HUES64 (cell line): ENCODE results near the gene STKLD1.
"Not testable (repeated sequence)": the region's sequence is repeated elsewhere in the genome, so short reads cannot be mapped to it uniquely, and the experiment has no call there.

ENCODE experiments used
- H3K27ac ChIP-seq: 2 replicates; pipeline ENCODE4 v1.7.0; 2013; ENCODE audit warnings: low read depth, low read length, inconsistent platforms
- H3K27me3 ChIP-seq: 2 replicates; pipeline ENCODE4 v1.6.1; 2013; ENCODE audit warnings: mild to moderate bottlenecking, low read length; ENCODE audit not compliant: insufficient read depth
- H3K36me3 ChIP-seq: 2 replicates; pipeline ENCODE4 v1.6.1; 2013; ENCODE audit warnings: mild to moderate bottlenecking, low read length; ENCODE audit not compliant: insufficient read depth
- H3K4me1 ChIP-seq: 2 replicates; pipeline ENCODE4 v1.6.1; 2013; ENCODE audit warnings: mild to moderate bottlenecking, low read length, moderate library complexity; ENCODE audit not compliant: insufficient read depth
- H3K4me3 ChIP-seq: 2 replicates; pipeline ENCODE4 v1.5.1; 2013; ENCODE audit warnings: mild to moderate bottlenecking, low read length, moderate library complexity
- H3K9ac ChIP-seq: 2 replicates; pipeline ENCODE4 v1.6.1; 2013; ENCODE audit warnings: mild to moderate bottlenecking, low read depth, low read length
- H3K9me3 ChIP-seq: 2 replicates; pipeline ENCODE4 v1.6.1; 2013; ENCODE audit warnings: low read depth, low read length; ENCODE audit not compliant: insufficient read depth
- WGBS: fragments of 150-250, 120-280 bp; methylation state at CpG from one replicate; pipeline ENCODE4 v1.1.7; 2013; ENCODE audit warnings: missing lambda C conversion rate; 5-methylcytosine and 5-hydroxymethylcytosine counted together

Gene STKLD1

GRCh38 chr9:133436681-133437080 lies 60.5 kb downstream of the STKLD1 start:
- Histone ChIP-seq H3K9me3 (no peaks in the 10 kb centered on the region), H3K27me3 (no peaks in the 10 kb centered on the region), H3K9ac (no peak overlapping the region), H3K27ac (no peak overlapping the region), H3K4me1 (no peaks in the 10 kb centered on the region), H3K4me3 (no peak overlapping the region), H3K36me3 (no peaks in the 10 kb centered on the region)
- 87% methylated on average over 16 of the region's 16 CpGs for WGBS

GRCh38 chr9:133437753-133438531 lies 61.8 kb downstream of the STKLD1 start:
- no peaks in the 10 kb centered on the region for H3K4me1 ChIP-seq
- H3K27ac ChIP-seq, result no peak overlapping the region
- no peaks in the 10 kb centered on the region for H3K36me3 ChIP-seq
- H3K9me3 ChIP-seq, result no peaks in the 10 kb centered on the region
- H3K4me3 ChIP-seq, result no peak overlapping the region
- no peaks in the 10 kb centered on the region for H3K27me3 ChIP-seq
- H3K9ac ChIP-seq, result no peak overlapping the region
- 92% methylated on average over 20 of the region's 20 CpGs for WGBS

DNA sequence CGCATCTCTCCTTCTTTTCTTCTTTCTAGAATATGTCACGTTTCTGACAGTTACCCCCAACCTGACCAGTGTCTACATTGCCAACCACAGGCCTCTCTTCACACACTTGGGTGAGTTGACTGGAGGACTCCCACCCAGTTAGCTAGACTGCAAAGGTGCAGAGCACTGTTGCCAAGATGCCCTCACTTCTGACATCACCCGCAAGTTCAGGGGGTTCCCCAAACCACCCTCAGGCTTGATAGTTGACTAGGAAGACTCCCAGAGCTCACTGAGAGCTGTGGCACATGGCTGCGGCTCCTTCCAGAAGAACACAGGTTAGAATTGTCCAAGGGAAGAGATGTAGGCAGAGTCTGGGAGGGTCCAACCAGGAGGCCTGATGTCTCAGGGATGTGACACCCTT lies 63.2 kb downstream of the STKLD1 start:
- H3K4me3 ChIP-seq, result no peak overlapping the region
- H3K27me3 ChIP-seq, result no peaks in the 10 kb centered on the region
- no peaks in the 10 kb centered on the region for H3K36me3 ChIP-seq
- no peaks in the 10 kb centered on the region for H3K9me3 ChIP-seq
- WGBS, result 62% methylated on average over 3 of the region's 4 CpGs
- no peak overlapping the region for H3K27ac ChIP-seq
- no peaks in the 10 kb centered on the region for H3K4me1 ChIP-seq
- H3K9ac ChIP-seq, result no peak overlapping the region

DNA sequence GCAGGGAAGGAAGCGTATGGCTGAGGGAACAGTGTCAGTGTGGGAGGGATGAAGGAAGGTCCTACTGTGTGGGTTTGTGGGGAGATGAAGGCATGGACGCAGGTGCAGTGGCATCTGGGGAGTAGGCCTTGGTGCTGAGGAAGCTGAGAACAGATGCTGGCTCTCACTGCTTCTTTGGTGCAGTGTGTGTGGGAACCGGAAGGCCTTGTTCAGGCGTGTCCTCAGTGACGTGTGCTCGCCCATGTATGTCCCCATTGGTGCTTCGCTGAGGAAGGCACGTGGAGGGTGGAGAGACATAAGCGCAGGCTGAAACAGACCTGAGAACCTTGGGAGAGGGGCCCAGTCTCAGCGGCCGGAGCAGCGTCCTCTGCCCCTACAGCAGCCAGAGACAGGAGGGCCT lies 64.7 kb downstream of the STKLD1 start:
- 93% methylated on average over 12 of the region's 12 CpGs for WGBS
- Histone ChIP-seq H3K4me1 (no peaks in the 10 kb centered on the region), H3K27ac (no peak overlapping the region)

DNA sequence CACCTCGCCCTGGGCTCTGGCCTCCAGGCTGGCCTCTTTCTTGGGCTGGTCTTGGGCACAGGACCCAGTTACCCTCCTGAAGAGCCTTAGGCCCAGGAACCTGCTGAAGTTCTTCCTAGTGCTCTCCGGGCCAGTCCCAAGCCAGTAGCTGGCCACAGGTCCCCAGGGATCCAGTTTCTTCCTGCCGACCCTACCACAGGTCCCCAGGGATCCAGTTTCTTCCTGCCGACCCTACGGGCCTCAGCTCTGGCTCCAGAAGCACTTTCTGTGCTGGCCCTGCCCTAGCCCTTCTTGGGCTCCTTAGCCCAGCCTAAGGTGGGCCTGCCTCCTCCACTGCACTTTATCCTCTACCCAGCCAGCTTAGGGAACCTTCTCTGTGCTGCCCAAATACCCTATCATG lies 65.4 kb downstream of the STKLD1 start:
- Histone ChIP-seq H3K4me1 (no peaks in the 10 kb centered on the region), H3K27me3 (no peaks in the 10 kb centered on the region), H3K27ac (no peak overlapping the region), H3K4me3 (no peak overlapping the region), H3K9ac (no peak overlapping the region), H3K36me3 (no peaks in the 10 kb centered on the region), H3K9me3 (no peaks in the 10 kb centered on the region)
- WGBS, result 87% methylated on average over 5 of the region's 5 CpGs

More for the DNA sequence above, 64.7 kb downstream of the STKLD1 start:
- H3K27me3 ChIP-seq, result no peaks in the 10 kb centered on the region
- no peaks in the 10 kb centered on the region for H3K9me3 ChIP-seq
- no peak overlapping the region for H3K9ac ChIP-seq
- no peaks in the 10 kb centered on the region for H3K36me3 ChIP-seq
- H3K4me3 ChIP-seq, result no peak overlapping the region

DNA sequence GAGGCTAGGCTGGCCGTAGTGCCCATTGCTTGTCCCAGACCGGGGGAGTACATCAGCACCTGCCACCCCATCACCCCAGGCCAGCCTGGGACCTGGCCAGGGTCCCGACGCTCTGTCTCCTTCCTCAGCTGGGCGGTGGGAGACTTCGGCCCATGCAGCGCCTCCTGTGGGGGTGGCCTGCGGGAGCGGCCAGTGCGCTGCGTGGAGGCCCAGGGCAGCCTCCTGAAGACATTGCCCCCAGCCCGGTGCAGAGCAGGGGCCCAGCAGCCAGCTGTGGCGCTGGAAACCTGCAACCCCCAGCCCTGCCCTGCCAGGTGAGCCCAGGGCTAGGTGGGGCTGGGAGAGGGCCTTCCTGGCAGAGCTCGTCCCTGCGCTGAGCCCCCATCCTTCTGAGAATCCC lies 67.1 kb downstream of the STKLD1 start:
- Histone ChIP-seq H3K4me3 (no peak overlapping the region), H3K4me1 (no peaks in the 10 kb centered on the region), H3K36me3 (no peaks in the 10 kb centered on the region), H3K27me3 (no peaks in the 10 kb centered on the region), H3K9me3 (no peaks in the 10 kb centered on the region), H3K9ac (no peak overlapping the region), H3K27ac (no peak overlapping the region)
- WGBS, result 93% methylated on average over 15 of the region's 15 CpGs

DNA sequence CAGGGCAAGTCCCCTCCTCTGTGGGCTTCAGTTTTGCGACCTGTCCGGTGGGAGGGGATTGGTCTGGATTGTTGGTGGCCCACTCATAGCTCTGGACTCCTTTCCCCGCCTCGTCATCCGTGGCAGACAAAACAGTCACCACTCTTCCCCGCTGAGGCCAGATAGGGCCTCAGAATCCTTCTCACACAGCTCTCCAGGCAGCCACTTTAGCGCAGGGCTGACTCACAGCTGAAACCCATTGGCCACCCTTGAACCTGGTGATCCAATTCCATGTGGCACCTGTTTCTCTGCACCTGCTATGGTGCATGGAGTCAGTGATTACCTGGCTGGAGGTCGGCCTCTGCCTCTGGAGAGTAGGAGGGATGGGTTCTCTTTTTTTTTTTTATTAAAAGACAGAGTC lies 67.8 kb downstream of the STKLD1 start:
- Histone ChIP-seq H3K9me3 (no peaks in the 10 kb centered on the region), H3K4me3 (no peak overlapping the region), H3K9ac (no peak overlapping the region), H3K4me1 (no peaks in the 10 kb centered on the region), H3K27ac (no peak overlapping the region), H3K36me3 (no peaks in the 10 kb centered on the region), H3K27me3 (no peaks in the 10 kb centered on the region)
- WGBS, result 86% methylated on average over 8 of the region's 8 CpGs

GRCh38 chr9:133445293-133445969 lies 69.3 kb downstream of the STKLD1 start:
- no peaks in the 10 kb centered on the region for H3K27me3 ChIP-seq
- no peak overlapping the region for H3K27ac ChIP-seq
- WGBS, result 85% methylated on average over 23 of the region's 23 CpGs
- H3K4me3 ChIP-seq, result no peak overlapping the region
- H3K36me3 ChIP-seq, result no peaks in the 10 kb centered on the region
- no peak overlapping the region for H3K9ac ChIP-seq
- H3K4me1 ChIP-seq, result no peaks in the 10 kb centered on the region
- H3K9me3 ChIP-seq, result no peaks in the 10 kb centered on the region

DNA sequence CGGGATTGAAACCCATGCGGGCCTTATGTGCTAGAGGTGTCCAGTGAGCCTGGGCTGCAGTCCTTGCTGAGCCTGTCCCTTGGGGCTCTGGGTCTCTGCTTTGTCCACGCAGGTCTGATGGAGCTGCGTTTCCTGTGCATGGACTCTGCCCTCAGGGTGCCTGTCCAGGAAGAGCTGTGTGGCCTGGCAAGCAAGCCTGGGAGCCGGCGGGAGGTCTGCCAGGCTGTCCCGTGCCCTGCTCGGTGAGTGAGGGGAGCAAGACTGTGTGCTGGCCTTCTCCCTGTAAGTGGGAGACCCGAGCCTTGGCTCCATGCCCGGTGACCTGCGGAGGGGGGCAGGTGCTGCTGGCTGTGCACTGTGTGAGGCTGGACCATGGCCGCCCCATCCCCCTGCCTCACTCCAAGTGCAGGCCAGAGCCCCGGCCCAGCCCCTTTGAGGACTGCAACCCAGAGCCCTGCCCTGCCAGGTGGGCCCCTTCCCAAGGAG lies 72.4 kb downstream of the STKLD1 start:
- Histone ChIP-seq H3K4me1 (no peaks in the 10 kb centered on the region), H3K9ac (no peak overlapping the region), H3K27ac (no peak overlapping the region), H3K4me3 (no peak overlapping the region), H3K27me3 (no peaks in the 10 kb centered on the region), H3K36me3 (no peaks in the 10 kb centered on the region), H3K9me3 (no peaks in the 10 kb centered on the region)
- 88% methylated on average over 13 of the region's 13 CpGs for WGBS

GRCh38 chr9:133449760-133450159 lies 73.6 kb downstream of the STKLD1 start:
- Histone ChIP-seq H3K4me1 (no peaks in the 10 kb centered on the region), H3K36me3 (no peaks in the 10 kb centered on the region), H3K4me3 (no peak overlapping the region), H3K9me3 (no peaks in the 10 kb centered on the region), H3K9ac (no peak overlapping the region), H3K27ac (no peak overlapping the region), H3K27me3 (no peaks in the 10 kb centered on the region)
- 90% methylated on average over 12 of the region's 12 CpGs for WGBS

DNA sequence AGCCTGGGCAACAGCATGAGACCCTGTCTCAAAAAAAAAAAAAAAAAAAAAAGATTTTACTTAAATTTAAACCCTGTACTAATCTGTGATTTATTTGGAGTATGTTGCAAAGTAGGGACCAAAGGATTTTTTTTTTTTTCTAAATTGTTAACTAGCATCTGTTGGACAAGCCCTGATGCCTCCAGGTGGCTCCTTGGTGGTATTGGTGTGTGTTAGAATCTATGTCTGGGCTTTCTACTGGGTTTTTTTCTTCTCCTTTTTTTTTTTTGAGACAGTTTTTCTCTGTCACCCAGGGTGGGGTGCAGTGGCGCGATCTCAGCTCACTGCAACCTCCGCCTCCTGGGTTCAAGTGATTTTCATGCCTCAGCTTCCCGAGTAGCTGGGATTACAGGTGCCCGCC lies 75.7 kb downstream of the STKLD1 start:
- not testable (repeated sequence) for H3K27ac ChIP-seq, H3K27me3 ChIP-seq

More for the DNA sequence above, 75.7 kb downstream of the STKLD1 start:
- not testable (repeated sequence) for H3K4me1 ChIP-seq, H3K9ac ChIP-seq, H3K9me3 ChIP-seq, H3K36me3 ChIP-seq, H3K4me3 ChIP-seq
- WGBS, result 95% methylated on average over 5 of the region's 5 CpGs
